ENCODE data around the gene A4GNT.
A peak's percentile ranks its signal among the peaks of the same experiment; 100 is the strongest.

A4GNT gene

GRCh38 chr3:138125548-138126221, 6.5 kb downstream of the A4GNT start:
- Mint-ChIP-seq H3K36me3 (ENCODE audit: low read depth) (no peaks in the 10 kb centered on the region), H3K9me3 (peaks cover 18% of the 10 kb centered on the region), H3K27ac (peak overlapping the region; percentile 67)

DNA sequence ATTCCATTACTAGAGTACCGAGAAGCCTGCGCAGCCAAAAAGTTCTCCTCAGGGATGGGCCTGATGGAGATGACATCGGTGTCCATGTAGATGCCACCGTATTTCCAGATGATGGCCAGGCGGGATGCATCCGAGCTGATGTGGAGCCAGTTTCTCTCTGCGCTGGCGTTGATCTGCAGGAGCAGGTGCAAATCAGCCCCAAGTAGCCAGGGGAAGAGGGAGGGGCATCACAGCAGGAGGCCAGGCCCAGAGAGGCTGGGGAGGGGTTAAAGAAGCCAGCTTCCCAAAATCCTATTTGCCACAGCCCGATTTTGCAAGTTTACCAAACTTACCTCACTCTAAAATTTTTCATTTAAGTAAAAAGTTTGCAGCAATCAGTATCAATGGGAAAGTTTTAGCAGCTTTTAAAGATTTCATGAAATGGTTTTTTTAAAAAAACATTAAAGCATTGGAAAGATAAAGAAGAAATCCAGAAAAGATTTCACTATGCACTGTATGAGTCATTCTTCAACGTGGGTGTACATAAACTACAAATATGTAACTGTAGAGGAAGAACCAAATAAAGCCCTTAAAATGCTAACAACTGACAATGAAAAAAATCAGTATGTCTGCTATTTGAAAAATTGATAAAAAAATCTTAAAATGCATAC, 7.4 kb downstream of the A4GNT start:
- Mint-ChIP-seq H3K27ac (no peak overlapping the region), H3K9me3 (peaks cover 18% of the 10 kb centered on the region), H3K27me3 (ENCODE audit: low read depth, poor library complexity) (peaks cover 3% of the 10 kb centered on the region), H3K4me3 (no peak overlapping the region), H3K36me3 (ENCODE audit: low read depth) (no peaks in the 10 kb centered on the region), H3K4me1 (peaks cover 15% of the 10 kb centered on the region)
- TF ChIP-seq CTCF (IDR thresholded peaks at IDR 0.05), result no peak
- no peak for DNase-seq

More at GRCh38 chr3:138125548-138126221, 6.5 kb downstream of the A4GNT start:
- Mint-ChIP-seq H3K4me1 (peaks cover 15% of the 10 kb centered on the region), H3K4me3 (no peak overlapping the region), H3K27me3 (ENCODE audit: low read depth, poor library complexity) (peaks cover 3% of the 10 kb centered on the region)
- no peak for TF ChIP-seq CTCF (IDR thresholded peaks at IDR 0.05)
- DNase-seq, result no peak

- Mint-ChIP-seq H3K27me3 (ENCODE audit: low read depth, poor library complexity) (peaks cover 3% of the 10 kb centered on the region), H3K27ac (no peak overlapping the region), H3K4me1 (peaks cover 15% of the 10 kb centered on the region), H3K4me3 (no peak overlapping the region), H3K9me3 (peaks cover 18% of the 10 kb centered on the region), H3K36me3 (ENCODE audit: low read depth) (no peaks in the 10 kb centered on the region)
- DNase-seq, result no peak
- no peak for TF ChIP-seq CTCF (IDR thresholded peaks at IDR 0.05)
Measured at GRCh38 chr3:138124188-138124587, 8.0 kb downstream of the A4GNT start.

- H3K36me3 Mint-ChIP-seq (ENCODE audit: low read depth), result no peaks in the 10 kb centered on the region
- peaks cover 3% of the 10 kb centered on the region for H3K27me3 Mint-ChIP-seq (ENCODE audit: low read depth, poor library complexity)
- peaks cover 15% of the 10 kb centered on the region for H3K9me3 Mint-ChIP-seq
- no peak for DNase-seq
- H3K4me1 Mint-ChIP-seq, result peaks cover 16% of the 10 kb centered on the region
- no peak overlapping the region for H3K4me3 Mint-ChIP-seq
- no peak overlapping the region for H3K27ac Mint-ChIP-seq
- no peak for TF ChIP-seq CTCF (IDR thresholded peaks at IDR 0.05)
Measured at GRCh38 chr3:138119423-138119766, 12.8 kb downstream of the A4GNT start.

DNA sequence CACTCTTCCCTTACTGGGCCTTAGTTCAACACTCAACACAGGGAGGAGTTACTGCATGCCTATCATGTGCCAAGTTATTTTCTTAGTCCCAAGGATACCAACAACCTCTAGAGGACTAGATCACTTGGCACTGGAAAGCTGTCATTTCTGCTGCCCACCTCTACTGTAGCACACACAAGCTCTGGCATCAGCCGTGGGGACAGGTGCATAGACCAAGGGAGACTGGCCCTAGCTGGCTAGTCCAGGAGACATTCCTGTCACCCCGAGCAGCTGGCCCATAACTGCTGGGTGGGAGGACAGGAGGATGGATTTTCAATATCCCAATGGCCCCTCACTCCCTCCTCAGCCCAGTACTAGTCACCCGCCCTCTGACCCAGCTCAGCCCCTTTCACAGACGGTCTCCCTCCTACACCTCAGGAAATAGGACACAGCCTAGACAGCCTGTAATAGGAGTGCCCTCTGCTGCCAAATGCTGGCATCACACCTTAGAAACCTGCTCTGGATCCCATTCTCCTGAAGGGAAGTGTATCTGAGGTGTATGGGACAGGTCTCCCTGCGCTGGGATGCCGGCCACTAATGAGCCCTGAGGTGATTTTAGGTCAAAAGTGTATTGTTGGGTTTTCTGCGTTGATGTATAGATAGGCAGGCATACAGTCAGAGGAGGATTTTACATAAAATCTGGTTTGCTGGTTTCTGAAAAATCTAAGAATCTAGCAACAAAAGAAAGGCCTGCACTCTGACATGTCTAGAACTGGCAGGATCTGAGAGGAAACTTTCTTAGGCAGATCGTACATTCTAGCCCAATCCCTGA, 13.4 kb downstream of the A4GNT start:
- no peak overlapping the region for H3K4me3 Mint-ChIP-seq
- no peak overlapping the region for H3K27ac Mint-ChIP-seq
- H3K9me3 Mint-ChIP-seq, result peaks cover 10% of the 10 kb centered on the region
- H3K4me1 Mint-ChIP-seq, result peaks cover 21% of the 10 kb centered on the region
- DNase-seq, result peak; percentile 82
- H3K36me3 Mint-ChIP-seq (ENCODE audit: low read depth), result no peaks in the 10 kb centered on the region
- TF ChIP-seq CTCF (IDR thresholded peaks at IDR 0.05), result peak; percentile 65
- peaks cover 3% of the 10 kb centered on the region for H3K27me3 Mint-ChIP-seq (ENCODE audit: low read depth, poor library complexity)

Data from nephron progenitor cell (in vitro differentiated cells).